Activated CD8-positive, alpha-beta memory T cell treated with anti-CD3 and anti-CD28 coated beads, Interleukin-2, amount 10 ng/mL, durations not matched to agents 7 days and 5 days (primary cell): ENCODE measurements around the gene GNA15. TPM values are rescaled to one million over a fixed set of nuclear protein-coding genes. Genes with fewer than 3 reads are reported as not detected.
"Not testable (repeated sequence)": the region's sequence is repeated elsewhere in the genome, so short reads cannot be mapped to it uniquely, and the experiment has no call there.

Experiments
- ATAC-seq: fragments of 150-1000 bp; cut with Tn5 transposase; one replicate; pipeline ENCODE4 v1.10.0; 2021; ENCODE audit warnings: moderate library complexity
- CTCF ChIA-PET: fragments of 350-600 bp; sonication (Branson Sonifier 250); formaldehyde crosslinking; loops from one replicate; lab custom pipeline; 2021; ENCODE audit warnings: antibody characterized with exemption; lab: Charles Lee
- DNase-seq: peaks from one replicate; pipeline ENCODE4 v3.0.0-alpha.2; 2020
- H3K27ac Mint-ChIP-seq: one replicate; pipeline ENCODE4 v1.8.0; 2021; ENCODE audit warnings: mild to moderate bottlenecking, mixed read lengths
- H3K27me3 Mint-ChIP-seq: one replicate; pipeline ENCODE4 v1.8.0; 2021; ENCODE audit warnings: mixed read lengths
- H3K36me3 Mint-ChIP-seq: one replicate; pipeline ENCODE4 v1.8.0; 2021; ENCODE audit warnings: mild to moderate bottlenecking, mixed read lengths
- H3K4me1 Mint-ChIP-seq: one replicate; pipeline ENCODE4 v1.8.0; 2021; ENCODE audit warnings: mixed read lengths
- H3K4me3 Mint-ChIP-seq: one replicate; pipeline ENCODE4 v1.8.0; 2021; ENCODE audit warnings: mild to moderate bottlenecking, moderate library complexity, mixed read lengths
- H3K9me3 Mint-ChIP-seq: one replicate; pipeline ENCODE4 v1.8.0; 2022; ENCODE audit warnings: low read depth, mixed read lengths
- total RNA-seq, 2 experiments: library from RNA; stranded (reverse); gene quantifications; one replicate each; pipeline ENCODE4 v1.2.3, GENCODE V29; 2021

GNA15 gene
- total RNA-seq, 2 experiments from 2014 or later: 23.7 to 39.8 TPM

DNA sequence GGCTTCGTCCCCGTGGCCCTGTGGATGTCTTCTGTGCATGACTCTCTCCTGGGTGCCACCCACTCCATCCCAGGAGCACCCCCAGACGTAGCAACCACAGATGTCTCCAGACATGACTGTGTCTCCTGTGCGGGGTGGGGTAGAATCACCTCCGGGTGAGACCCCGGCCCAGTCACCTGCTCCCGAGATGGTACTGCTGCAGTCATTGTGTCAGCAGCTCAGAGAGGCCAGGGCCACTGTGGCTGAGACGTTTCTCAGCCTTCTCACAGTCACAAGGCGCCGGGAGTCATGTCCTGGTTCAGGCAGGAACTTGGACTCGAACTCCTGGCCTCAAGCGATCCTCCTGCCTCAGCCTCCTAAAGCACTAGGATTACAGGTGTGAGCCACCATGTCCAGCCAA, 66.5 kb downstream of the GNA15 start:
- no peak for DNase-seq
- Mint-ChIP-seq H3K27ac (no peak overlapping the region), H3K27me3 (no peaks in the 10 kb centered on the region), H3K36me3 (peaks cover 3% of the 10 kb centered on the region), H3K9me3 (no peaks in the 10 kb centered on the region), H3K4me1 (no peaks in the 10 kb centered on the region), H3K4me3 (no peak overlapping the region)
- CTCF ChIA-PET: interaction anchor here (1.5 kb wide), 1 partner anchor 9 kb away, joined by 4 read pairs; no protein-coding TSS in a partner anchor
- ATAC-seq: no peak

DNA sequence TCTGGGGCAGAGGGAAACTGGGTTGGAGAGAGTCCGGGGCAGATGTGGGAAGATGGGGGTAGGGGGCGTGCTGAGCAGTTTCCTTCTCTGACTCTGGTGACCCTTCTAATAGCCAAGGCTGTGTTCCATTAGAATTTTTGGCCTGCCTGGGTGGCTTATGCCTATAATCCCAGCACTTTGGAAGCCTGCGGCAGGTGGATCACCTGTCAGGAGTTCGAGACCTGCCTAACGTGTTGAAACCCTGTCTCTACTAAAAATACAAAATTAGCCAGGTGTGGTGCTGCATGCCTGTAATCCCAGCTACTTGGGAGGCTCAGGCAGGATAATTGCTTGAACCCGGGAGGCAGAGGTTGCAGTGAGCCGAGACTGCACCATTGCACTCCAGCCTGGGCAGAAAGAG, 67.1 kb downstream of the GNA15 start:
- H3K36me3 Mint-ChIP-seq, H3K4me1 Mint-ChIP-seq, H3K9me3 Mint-ChIP-seq, ATAC-seq, H3K4me3 Mint-ChIP-seq, H3K27me3 Mint-ChIP-seq, H3K27ac Mint-ChIP-seq, CTCF ChIA-PET, DNase-seq: not testable (repeated sequence)

DNA sequence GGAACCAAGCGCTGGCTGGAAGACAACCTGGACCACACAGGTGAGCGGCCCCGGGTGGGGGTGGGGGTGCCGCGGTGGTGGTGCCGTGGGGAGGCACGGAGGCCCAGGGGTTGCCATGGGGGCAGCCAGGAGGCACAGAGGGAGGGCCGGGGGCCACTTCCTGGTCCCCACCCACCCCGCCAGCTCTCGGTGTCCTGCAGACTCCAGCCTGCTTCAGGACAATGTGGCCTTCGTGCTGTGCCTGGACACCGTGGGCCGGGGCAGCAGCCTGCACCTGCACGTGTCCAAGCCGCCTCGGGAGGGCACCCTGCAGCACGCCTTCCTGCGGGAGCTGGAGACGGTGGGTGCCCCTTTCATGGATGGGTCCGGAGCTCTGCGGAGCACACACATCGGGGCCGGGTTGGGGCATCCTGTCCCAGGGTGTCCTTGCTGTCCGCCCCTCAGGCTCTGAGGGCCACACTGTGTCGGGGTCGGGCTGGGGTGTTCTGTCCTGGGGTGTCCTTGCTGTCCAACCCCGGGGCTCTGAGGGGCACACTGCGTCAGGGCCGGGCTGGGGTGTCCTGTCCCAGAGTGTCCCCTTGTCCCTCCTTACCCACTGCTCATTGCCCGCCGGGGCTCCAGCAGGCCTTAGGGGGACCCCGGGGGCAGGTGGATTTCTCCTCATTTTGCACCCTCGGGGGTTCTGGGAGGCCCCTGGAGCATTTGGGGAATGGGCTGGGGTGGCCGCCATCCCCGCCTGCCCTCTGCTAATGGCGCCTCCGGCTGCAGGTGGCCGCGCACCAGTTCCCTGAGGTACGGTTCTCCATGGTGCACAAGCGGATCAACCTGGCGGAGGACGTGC, 68.2 kb downstream of the GNA15 start:
- no peaks in the 10 kb centered on the region for H3K27me3 Mint-ChIP-seq
- no peak overlapping the region for H3K4me3 Mint-ChIP-seq
- CTCF ChIA-PET: no interaction called here
- peaks cover 3% of the 10 kb centered on the region for H3K36me3 Mint-ChIP-seq
- H3K4me1 Mint-ChIP-seq: no peaks in the 10 kb centered on the region
- H3K9me3 Mint-ChIP-seq: no peaks in the 10 kb centered on the region
- ATAC-seq (no peak), DNase-seq (no peak)
- no peak overlapping the region for H3K27ac Mint-ChIP-seq

DNA sequence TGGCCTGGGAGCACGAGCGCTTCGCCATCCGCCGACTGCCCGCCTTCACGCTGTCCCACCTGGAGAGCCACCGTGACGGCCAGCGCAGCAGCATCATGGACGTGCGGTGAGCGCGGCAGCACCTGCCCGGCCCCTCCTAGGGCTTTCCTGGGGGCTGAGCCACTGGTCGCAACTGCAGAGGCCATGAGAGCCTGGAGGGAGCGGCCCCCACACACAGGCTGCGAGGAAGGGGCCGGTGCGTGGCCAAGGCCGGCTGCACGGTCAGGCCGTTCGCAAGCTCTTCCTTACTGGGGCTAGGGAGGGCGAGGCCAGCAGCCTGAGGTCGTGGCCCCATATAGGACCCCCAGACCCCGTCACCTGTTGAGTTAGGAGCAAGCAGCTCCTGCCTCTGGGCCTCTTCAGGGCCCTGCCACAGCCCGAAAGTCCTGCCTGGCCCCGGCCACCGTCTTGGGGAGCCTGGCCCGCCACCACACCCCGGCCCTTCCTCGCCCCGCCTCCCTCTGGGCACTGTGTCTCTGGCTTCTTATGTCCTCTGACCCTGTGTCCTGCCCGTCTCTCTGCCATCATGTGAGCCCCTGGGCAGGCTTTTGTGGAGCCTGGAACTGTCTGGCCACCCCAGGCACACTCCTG, 68.9 kb downstream of the GNA15 start:
- Mint-ChIP-seq H3K9me3 (no peaks in the 10 kb centered on the region), H3K27me3 (no peaks in the 10 kb centered on the region), H3K36me3 (peaks cover 3% of the 10 kb centered on the region), H3K27ac (no peak overlapping the region), H3K4me1 (no peaks in the 10 kb centered on the region), H3K4me3 (no peak overlapping the region)
- no peak for DNase-seq
- no peak for ATAC-seq
- CTCF ChIA-PET: no interaction called here

DNA sequence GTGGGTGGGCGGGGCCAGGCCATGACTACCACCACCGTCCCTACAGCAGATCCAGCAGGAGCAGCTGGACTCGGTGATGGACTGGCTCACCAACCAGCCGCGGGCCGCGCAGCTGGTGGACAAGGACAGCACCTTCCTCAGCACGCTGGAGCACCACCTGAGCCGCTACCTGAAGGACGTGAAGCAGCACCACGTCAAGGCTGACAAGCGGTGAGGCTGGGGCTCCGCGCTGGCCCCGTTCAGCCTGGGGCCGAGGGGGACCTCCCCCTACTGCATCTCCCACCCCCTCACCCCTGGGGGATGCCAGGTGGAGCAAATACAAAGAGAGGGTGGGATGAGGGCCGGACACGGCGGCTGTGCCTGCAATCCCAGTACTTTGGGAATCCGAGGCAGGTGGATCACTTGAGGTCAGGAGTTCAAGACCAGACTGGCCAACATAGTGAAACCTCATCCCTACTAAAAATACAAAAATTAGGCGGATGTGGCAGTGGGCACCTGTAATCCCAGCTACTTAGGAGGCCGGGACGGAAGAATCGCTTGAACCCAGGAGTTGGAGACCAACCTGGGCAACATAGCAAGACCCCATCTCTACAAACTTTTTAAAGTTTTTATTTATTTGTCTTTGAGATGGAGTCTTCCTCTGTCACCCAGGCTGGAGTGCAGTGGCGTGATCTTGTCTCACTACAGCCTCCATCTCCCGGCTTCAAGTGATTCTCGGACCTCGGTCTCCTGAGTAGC, 70.6 kb downstream of the GNA15 start:
- no peaks in the 10 kb centered on the region for H3K9me3 Mint-ChIP-seq
- H3K27ac Mint-ChIP-seq: no peak overlapping the region
- H3K4me3 Mint-ChIP-seq: no peak overlapping the region
- CTCF ChIA-PET: interaction anchor here (0.5 kb wide), 1 partner anchor 125 kb away, joined by 3 read pairs; no protein-coding TSS in a partner anchor
- H3K27me3 Mint-ChIP-seq: no peaks in the 10 kb centered on the region
- H3K36me3 Mint-ChIP-seq: peaks cover 2% of the 10 kb centered on the region
- no peak for DNase-seq
- no peak for ATAC-seq
- H3K4me1 Mint-ChIP-seq: peaks cover 3% of the 10 kb centered on the region

DNA sequence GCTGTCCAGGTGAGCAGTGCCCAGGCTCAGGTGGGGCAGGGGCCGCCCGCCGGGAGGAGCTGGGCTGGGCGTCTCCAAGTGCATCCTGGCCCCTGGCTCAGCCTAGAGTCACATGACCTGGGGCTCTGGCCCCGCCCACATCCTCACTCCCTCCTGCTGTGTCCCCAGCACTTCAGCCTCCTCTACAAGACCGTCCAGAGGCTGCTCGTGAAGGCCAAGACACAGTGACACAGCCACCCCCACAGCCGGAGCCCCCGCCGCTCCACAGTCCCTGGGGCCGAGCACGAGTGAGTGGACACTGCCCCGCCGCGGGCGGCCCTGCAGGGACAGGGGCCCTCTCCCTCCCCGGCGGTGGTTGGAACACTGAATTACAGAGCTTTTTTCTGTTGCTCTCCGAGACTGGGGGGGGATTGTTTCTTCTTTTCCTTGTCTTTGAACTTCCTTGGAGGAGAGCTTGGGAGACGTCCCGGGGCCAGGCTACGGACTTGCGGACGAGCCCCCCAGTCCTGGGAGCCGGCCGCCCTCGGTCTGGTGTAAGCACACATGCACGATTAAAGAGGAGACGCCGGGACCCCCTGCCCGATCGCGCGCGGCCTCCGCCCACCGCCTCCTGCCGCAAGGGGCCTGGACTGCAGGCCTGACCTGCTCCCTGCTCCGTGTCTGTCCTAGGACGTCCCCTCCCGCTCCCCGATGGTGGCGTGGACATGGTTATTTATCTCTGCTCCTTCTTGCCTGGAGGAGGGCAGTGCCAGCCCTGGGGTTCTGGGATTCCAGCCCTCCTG, 71.8 kb downstream of the GNA15 start:
- DNase-seq (no peak), ATAC-seq (no peak)
- CTCF ChIA-PET: no interaction called here
- Mint-ChIP-seq H3K9me3 (no peaks in the 10 kb centered on the region), H3K36me3 (peaks cover 2% of the 10 kb centered on the region), H3K27me3 (no peaks in the 10 kb centered on the region), H3K4me1 (peaks cover 3% of the 10 kb centered on the region), H3K27ac (no peak overlapping the region), H3K4me3 (no peak overlapping the region)

DNA sequence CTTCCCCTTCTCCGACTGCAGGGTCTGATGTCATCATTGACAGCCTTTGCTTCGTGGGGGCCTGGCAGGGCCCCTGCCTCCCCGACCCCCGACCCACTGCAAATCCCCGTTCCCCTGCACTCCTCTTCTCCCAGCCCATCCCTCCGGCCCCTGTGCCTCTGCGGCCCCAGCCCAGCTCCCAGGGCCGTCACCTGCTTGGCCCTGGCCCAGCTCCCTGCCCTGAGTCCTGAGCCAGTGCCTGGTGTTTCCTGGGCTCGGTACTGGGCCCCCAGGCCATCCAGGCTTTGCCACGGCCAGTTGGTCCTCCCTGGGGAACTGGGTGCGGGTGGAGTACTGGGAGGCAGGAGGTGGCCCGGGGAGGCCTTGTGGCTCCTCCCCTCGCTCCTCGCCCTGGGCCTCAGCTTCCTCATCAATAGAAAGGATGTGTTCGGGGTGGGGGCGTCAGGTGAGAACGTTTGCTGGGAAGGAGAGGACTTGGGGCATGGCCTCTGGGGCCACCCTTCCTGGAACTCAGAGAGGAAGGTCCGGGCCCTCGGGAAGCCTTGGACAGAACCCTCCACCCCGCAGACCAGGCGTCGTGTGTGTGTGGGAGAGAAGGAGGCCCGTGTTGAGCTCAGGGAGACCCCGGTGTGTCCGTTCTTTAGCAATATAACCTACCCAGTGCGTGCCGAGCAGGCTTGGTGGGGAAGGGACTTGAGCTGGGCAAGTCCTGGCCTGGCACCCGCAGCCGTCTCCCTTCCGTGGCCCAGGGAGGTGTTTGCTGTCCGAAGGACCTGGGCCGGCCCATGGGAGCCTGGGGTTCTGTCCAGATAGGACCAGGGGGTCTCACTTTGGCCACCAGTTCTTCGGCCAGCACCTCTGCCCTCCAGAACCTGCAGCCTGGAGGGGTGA, 72.7 kb downstream of the GNA15 start:
- DNase-seq (no peak), ATAC-seq (no peak)
- H3K27ac Mint-ChIP-seq: no peak overlapping the region
- H3K36me3 Mint-ChIP-seq: peaks cover 2% of the 10 kb centered on the region
- H3K27me3 Mint-ChIP-seq: no peaks in the 10 kb centered on the region
- peaks cover 3% of the 10 kb centered on the region for H3K4me1 Mint-ChIP-seq
- no peak overlapping the region for H3K4me3 Mint-ChIP-seq
- CTCF ChIA-PET: no interaction called here
- no peaks in the 10 kb centered on the region for H3K9me3 Mint-ChIP-seq

DNA sequence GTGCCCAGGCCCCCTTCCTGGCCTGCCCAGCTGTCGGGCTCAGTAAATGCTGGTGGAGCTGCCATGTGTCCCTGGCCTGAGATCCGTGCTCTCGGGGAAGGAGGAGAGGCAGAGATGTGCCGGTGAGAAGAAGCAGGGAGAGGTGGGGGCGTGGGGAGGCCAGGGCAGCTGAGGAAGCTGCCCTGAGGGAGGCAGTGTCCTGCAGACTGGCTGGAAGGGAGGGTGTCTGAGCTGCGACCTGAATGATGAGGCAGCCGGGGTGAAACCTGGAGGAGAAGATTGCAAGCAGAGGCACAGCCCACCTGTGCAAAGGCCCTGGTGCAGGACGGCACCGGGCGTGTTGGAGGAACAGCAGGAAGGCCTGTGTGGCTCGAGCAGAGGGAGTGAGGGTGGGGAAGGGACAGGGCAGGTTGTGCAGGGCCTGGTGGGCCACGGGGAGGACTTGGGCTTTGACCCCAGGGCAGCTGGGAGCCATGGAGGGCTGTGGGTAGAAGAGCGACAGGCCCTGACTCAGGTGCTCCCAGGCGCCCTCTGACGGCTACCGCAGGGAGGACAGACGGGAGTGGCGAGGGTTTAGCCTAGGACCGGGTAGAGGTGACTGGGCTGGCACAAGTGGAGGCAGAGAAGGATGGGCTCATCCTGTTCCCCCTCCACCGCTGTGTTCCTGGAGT, 74.6 kb downstream of the GNA15 start:
- Mint-ChIP-seq H3K9me3 (no peaks in the 10 kb centered on the region), H3K27ac (no peak overlapping the region), H3K4me3 (no peak overlapping the region), H3K4me1 (peaks cover 3% of the 10 kb centered on the region), H3K36me3 (peaks cover 2% of the 10 kb centered on the region), H3K27me3 (no peaks in the 10 kb centered on the region)
- DNase-seq (peak; percentile 78), ATAC-seq (peak; percentile 92)
- CTCF ChIA-PET: interaction anchor here (0.9 to 1.4 kb wide), 6 partner anchors 10 to 260 kb away, joined by 3 to 6 read pairs (median 4); partner anchors contain the start of gene CELF5

DNA sequence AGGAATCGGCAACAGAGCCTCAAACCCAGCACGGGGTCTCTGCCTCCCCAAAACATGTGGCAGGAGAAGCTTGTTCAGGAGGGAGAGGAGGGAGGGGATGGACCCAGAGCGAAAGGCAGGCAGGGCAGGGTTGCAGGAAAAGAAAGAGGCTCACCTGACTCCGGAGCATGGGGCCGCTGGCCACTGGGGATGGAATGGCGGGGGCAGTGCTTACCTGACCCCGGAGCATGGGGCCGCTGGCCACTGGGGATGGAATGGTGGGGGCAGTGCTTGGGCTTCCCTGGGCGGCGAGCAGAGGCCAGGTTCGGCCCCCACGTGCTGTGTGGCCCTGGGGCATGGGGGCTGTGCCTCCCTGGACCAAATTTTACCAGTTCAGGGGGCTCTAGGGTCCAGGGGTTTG, 75.4 kb downstream of the GNA15 start:
- CTCF ChIA-PET: interaction anchor here (0.7 to 1.4 kb wide), 4 partner anchors 9 to 248 kb away, joined by 3 to 6 read pairs (median 4); partner anchors contain the start of gene CELF5
- Mint-ChIP-seq H3K4me1 (peaks cover 3% of the 10 kb centered on the region), H3K36me3 (no peaks in the 10 kb centered on the region), H3K9me3 (no peaks in the 10 kb centered on the region), H3K27me3 (no peaks in the 10 kb centered on the region), H3K4me3 (no peak overlapping the region), H3K27ac (no peak overlapping the region)
- no peak for DNase-seq
- ATAC-seq: no peak

DNA sequence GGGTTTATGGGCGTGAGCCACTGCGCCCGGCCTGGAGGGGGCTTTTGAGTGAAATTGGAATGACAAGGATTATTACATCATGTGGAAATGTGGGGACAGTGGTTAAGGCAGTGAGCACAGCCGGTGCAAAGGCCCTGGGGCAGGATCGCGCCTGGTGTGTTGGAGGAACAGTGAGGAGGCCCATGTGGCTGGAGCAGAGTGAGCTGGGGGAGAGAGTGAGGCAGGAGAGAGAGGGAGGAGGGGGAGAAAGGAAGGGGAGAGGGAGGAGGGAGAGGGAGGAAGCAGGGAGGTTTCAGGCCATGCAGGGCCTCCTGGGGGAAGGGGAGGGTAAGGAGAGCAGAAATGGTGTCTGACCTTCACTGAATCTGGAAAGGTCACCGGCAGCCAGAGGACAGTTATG, 77.3 kb downstream of the GNA15 start:
- CTCF ChIA-PET: no interaction called here
- Mint-ChIP-seq H3K36me3 (peaks cover 2% of the 10 kb centered on the region), H3K4me1 (peaks cover 3% of the 10 kb centered on the region), H3K9me3 (no peaks in the 10 kb centered on the region), H3K27ac (no peak overlapping the region), H3K4me3 (no peak overlapping the region), H3K27me3 (no peaks in the 10 kb centered on the region)
- DNase-seq (no peak), ATAC-seq (no peak)
